ENCODE measurements around the gene WWOX.

- TF ChIP-seq POLR2AphosphoS5 (IDR thresholded peaks at IDR 0.05): no peak
- TF ChIP-seq REST (IDR thresholded peaks at IDR 0.05; ENCODE audit: borderline replicate concordance): no peak
- TF ChIP-seq CTCF (IDR thresholded peaks at IDR 0.05; ENCODE audit: poor library complexity, severe bottlenecking): no peak
These were observed 1111.2 kb downstream of the WWOX start for GRCh38 chr16:79210607-79211006.

All from neural cell (in vitro differentiated cells).